ENCODE measurements around the gene RSPO1. TPM values are rescaled to one million over a fixed set of nuclear protein-coding genes. Genes with fewer than 3 reads are reported as not detected.

RSPO1 gene
- total and polyA plus RNA-seq, 9 donors: 0.23 to 21.4 (median 3.3) TPM

GRCh38 chr1:37634992-37635902 lies 555 bp upstream of the RSPO1 start:
- DNase-seq: no peak
- H3K27me3 ChIP-seq: no peaks in the 10 kb centered on the region
- H3K4me1 ChIP-seq (ENCODE audit: insufficient read depth): no peaks in the 10 kb centered on the region
- no peaks in the 10 kb centered on the region for H3K9me3 ChIP-seq
- H3K4me3 ChIP-seq: peak overlapping the region; percentile 47
- intact Hi-C loops (cut with DNase I): no loop called here
- WGBS, 3 donors: 11% methylated on average over 21 to 26 of the region's 26 CpGs
- no peak overlapping the region for H3K27ac ChIP-seq
- no peaks in the 10 kb centered on the region for H3K36me3 ChIP-seq
- no peak for TF ChIP-seq EP300 (IDR thresholded peaks at IDR 0.05)
- no peak for TF ChIP-seq CTCF (IDR thresholded peaks at IDR 0.05)
- no peak for TF ChIP-seq POLR2A (IDR thresholded peaks at IDR 0.05)

- Histone ChIP-seq H3K27me3 (no peaks in the 10 kb centered on the region), H3K4me3 (peak overlapping the region; percentile 47), H3K36me3 (no peaks in the 10 kb centered on the region), H3K4me1 (ENCODE audit: insufficient read depth) (no peaks in the 10 kb centered on the region), H3K27ac (no peak overlapping the region), H3K9me3 (no peaks in the 10 kb centered on the region)
- no peak for TF ChIP-seq EP300 (IDR thresholded peaks at IDR 0.05)
- TF ChIP-seq CTCF (IDR thresholded peaks at IDR 0.05): no peak
- TF ChIP-seq POLR2A (IDR thresholded peaks at IDR 0.05): no peak
- 0 to 2% (median 1%) methylated on average over 17 to 20 of the region's 20 CpGs for WGBS, 3 donors
- DNase-seq: no peak
- intact Hi-C loops (cut with DNase I): no loop called here
Measured at GRCh38 chr1:37633938-37634243, 801 bp downstream of the RSPO1 start.

- Histone ChIP-seq H3K36me3 (no peaks in the 10 kb centered on the region), H3K4me1 (ENCODE audit: insufficient read depth) (no peaks in the 10 kb centered on the region), H3K27me3 (no peaks in the 10 kb centered on the region), H3K4me3 (peak overlapping the region; percentile 47), H3K9me3 (no peaks in the 10 kb centered on the region), H3K27ac (no peak overlapping the region)
- TF ChIP-seq POLR2A (IDR thresholded peaks at IDR 0.05): no peak
- no peak for TF ChIP-seq EP300 (IDR thresholded peaks at IDR 0.05)
- TF ChIP-seq CTCF (IDR thresholded peaks at IDR 0.05): no peak
- WGBS, 3 donors: 5 to 7% (median 6%) methylated on average over 31 of the region's 31 CpGs
- no peak for DNase-seq
- intact Hi-C loops (cut with DNase I): no loop called here
Measured at GRCh38 chr1:37633040-37633937, 1.4 kb downstream of the RSPO1 start.

- DNase-seq: peak in 1 of 5 donors; percentile 15
- WGBS, 3 donors: 4 to 14% (median 9%) methylated on average over 5 of the region's 5 CpGs
- TF ChIP-seq CTCF (IDR thresholded peaks at IDR 0.05): no peak
- no peaks in the 10 kb centered on the region for H3K9me3 ChIP-seq
- no peaks in the 10 kb centered on the region for H3K4me1 ChIP-seq (ENCODE audit: insufficient read depth)
- intact Hi-C loops (cut with DNase I): no loop called here
- H3K36me3 ChIP-seq: no peaks in the 10 kb centered on the region
- no peak overlapping the region for H3K4me3 ChIP-seq
- no peak overlapping the region for H3K27ac ChIP-seq
- no peaks in the 10 kb centered on the region for H3K27me3 ChIP-seq
Measured at GRCh38 chr1:37631036-37631435, 3.7 kb downstream of the RSPO1 start.

Measured in ovary (tissue), 9 donors.